Measurements from ENCODE around the gene RTP2. TPM values are rescaled to one million over a fixed set of nuclear protein-coding genes. Genes with fewer than 3 reads are reported as not detected.

The RTP2 gene
- total RNA-seq, 2 donors from 2014 or later: not detected

DNA sequence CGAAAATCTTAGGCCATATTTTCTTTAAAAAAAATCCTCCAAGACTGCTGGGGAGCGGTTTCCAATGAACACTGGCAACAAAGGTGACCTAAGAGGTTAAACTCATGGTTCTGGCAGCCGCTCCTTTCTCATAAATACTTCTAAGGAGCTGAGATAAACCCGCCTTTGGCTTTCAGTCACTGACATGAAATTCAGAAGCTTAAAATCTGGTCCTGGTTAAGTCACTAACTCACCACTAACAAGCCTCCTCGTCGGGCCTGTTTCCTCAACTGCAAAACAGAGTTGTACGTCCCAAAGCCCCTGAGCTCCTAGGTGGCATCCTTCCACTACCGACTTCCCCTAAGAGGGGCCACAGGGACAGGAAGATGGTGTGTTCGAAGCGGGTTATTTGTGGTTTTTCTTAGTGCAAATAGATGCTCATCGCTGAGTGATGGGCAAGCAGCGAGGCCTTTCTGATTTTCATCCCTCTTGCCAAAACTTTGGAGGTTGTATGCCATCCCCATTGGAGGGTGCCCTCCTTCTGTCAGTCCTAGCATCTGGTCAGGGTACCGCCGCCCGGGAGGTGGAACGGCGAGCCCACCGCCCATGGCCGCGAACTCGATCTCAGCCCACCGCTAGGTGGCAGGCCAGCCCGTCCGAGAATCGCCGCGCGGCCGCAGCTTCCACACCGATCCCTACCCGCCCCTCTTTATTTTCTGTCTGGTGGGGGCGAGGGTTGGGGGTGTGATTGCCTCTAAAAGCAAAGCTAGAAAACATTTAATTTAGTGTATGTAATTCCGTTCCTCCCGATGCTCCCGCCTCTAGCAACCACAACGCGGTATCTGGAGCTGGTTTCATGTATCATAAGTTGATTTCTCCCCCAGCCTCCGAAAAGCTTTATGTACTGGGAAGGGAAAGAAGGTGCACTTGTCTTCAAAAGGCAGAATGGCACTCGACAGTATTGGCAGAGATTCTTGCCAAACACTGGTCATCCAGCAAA, 38.4 kb upstream of the RTP2 start:
- Histone ChIP-seq H3K36me3 (no peaks in the 10 kb centered on the region), H3K4me3 (peak overlapping the region; percentile 68 to 83), H3K4me1 (replicated peaks) (peaks cover 3% of the 10 kb centered on the region), H3K9me3 (no peaks in the 10 kb centered on the region), H3K27ac (peak overlapping the region; percentile 96 to 97), H3K27me3 (replicated peaks; ENCODE audit: insufficient read depth) (no peaks in the 10 kb centered on the region)
- 1% methylated on average over 39 of the region's 39 CpGs for WGBS
- DNase-seq (ENCODE audit: low spot score): peak; percentile 61
- TF ChIP-seq POLR2AphosphoS5 (IDR thresholded peaks at IDR 0.05) (peak; percentile 29), POLR2A (IDR thresholded peaks at IDR 0.05) (no peak)
- TF ChIP-seq, protein P1, sequence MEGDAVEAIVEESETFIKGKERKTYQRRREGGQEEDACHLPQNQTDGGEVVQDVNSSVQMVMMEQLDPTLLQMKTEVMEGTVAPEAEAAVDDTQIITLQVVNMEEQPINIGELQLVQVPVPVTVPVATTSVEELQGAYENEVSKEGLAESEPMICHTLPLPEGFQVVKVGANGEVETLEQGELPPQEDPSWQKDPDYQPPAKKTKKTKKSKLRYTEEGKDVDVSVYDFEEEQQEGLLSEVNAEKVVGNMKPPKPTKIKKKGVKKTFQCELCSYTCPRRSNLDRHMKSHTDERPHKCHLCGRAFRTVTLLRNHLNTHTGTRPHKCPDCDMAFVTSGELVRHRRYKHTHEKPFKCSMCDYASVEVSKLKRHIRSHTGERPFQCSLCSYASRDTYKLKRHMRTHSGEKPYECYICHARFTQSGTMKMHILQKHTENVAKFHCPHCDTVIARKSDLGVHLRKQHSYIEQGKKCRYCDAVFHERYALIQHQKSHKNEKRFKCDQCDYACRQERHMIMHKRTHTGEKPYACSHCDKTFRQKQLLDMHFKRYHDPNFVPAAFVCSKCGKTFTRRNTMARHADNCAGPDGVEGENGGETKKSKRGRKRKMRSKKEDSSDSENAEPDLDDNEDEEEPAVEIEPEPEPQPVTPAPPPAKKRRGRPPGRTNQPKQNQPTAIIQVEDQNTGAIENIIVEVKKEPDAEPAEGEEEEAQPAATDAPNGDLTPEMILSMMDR (IDR thresholded peaks at IDR 0.05): peak; percentile 86 to 97 (median 95)
- intact Hi-C loops (cut with DNase I): loop anchor here (2.0 to 10.0 kb wide), 8 partner anchors 177 to 1208 kb away; no protein-coding TSS in a partner anchor

- TF ChIP-seq, protein P1 (IDR thresholded peaks at IDR 0.05): peak; percentile 93 to 98 (median 96)
- TF ChIP-seq POLR2A (IDR thresholded peaks at IDR 0.05) (peak; percentile 13), POLR2AphosphoS5 (IDR thresholded peaks at IDR 0.05) (peak; percentile 83)
- peaks cover 3% of the 10 kb centered on the region for H3K4me1 ChIP-seq (replicated peaks)
- no peaks in the 10 kb centered on the region for H3K36me3 ChIP-seq
- no peaks in the 10 kb centered on the region for H3K9me3 ChIP-seq
- H3K4me3 ChIP-seq: peak overlapping the region; percentile 68 to 83
- peak overlapping the region; percentile 96 to 97 for H3K27ac ChIP-seq
- H3K27me3 ChIP-seq (replicated peaks; ENCODE audit: insufficient read depth): no peaks in the 10 kb centered on the region
- intact Hi-C loops (cut with DNase I): loop anchor here (2.0 to 10.0 kb wide), 9 partner anchors 178 to 1408 kb away; no protein-coding TSS in a partner anchor
- WGBS: under 1% methylated on average over 53 of the region's 53 CpGs
- peak; percentile 89 for DNase-seq (ENCODE audit: low spot score)
Measured at GRCh38 chr3:187739561-187740332, 37.4 kb upstream of the RTP2 start.

- intact Hi-C loops (cut with DNase I): loop anchor here (5.0 kb wide), 1 partner anchor 1408 kb away; no protein-coding TSS in a partner anchor
- H3K9me3 ChIP-seq: no peaks in the 10 kb centered on the region
- H3K4me3 ChIP-seq: peak overlapping the region; percentile 68 to 83
- TF ChIP-seq POLR2A (IDR thresholded peaks at IDR 0.05) (no peak), POLR2AphosphoS5 (IDR thresholded peaks at IDR 0.05) (no peak)
- TF ChIP-seq, protein P1 (IDR thresholded peaks at IDR 0.05): no peak
- peak overlapping the region; percentile 96 to 97 for H3K27ac ChIP-seq
- H3K36me3 ChIP-seq: no peaks in the 10 kb centered on the region
- no peaks in the 10 kb centered on the region for H3K27me3 ChIP-seq (replicated peaks; ENCODE audit: insufficient read depth)
- no peak for DNase-seq (ENCODE audit: low spot score)
- whole genome bisulfite sequencing: under 1% methylated on average over 22 of the region's 22 CpGs
- peaks cover 3% of the 10 kb centered on the region for H3K4me1 ChIP-seq (replicated peaks)
Measured at GRCh38 chr3:187739094-187739560, 36.8 kb upstream of the RTP2 start.

- WGBS: 3% methylated on average over 43 of the region's 43 CpGs
- intact Hi-C loops (cut with DNase I): loop anchor here (5.0 kb wide), 1 partner anchor 1409 kb away; no protein-coding TSS in a partner anchor
Measured at GRCh38 chr3:187738331-187739093, 36.2 kb upstream of the RTP2 start.

More at GRCh38 chr3:187738331-187739093, 36.2 kb upstream of the RTP2 start:
- Histone ChIP-seq H3K4me1 (replicated peaks) (peaks cover 3% of the 10 kb centered on the region), H3K27me3 (replicated peaks; ENCODE audit: insufficient read depth) (no peaks in the 10 kb centered on the region), H3K27ac (peak overlapping the region; percentile 96 to 97), H3K36me3 (peaks cover 0 to 3% of the 10 kb centered on the region in 2 donors), H3K4me3 (peak overlapping the region; percentile 68 to 83), H3K9me3 (no peaks in the 10 kb centered on the region)
- peak; percentile 87 for DNase-seq (ENCODE audit: low spot score)
- TF ChIP-seq, protein P1 (IDR thresholded peaks at IDR 0.05): peak; percentile 48 to 85 (median 66)
- no peak for TF ChIP-seq POLR2A (IDR thresholded peaks at IDR 0.05)
- TF ChIP-seq POLR2AphosphoS5 (IDR thresholded peaks at IDR 0.05): peak; percentile 63

Measured in prostate gland (tissue), 2 donors.